ENCODE measurements around the gene EXT2. TPM values are rescaled to one million over a fixed set of nuclear protein-coding genes. Genes with fewer than 3 reads are reported as not detected.

The EXT2 gene
- total and polyA plus RNA-seq, 10 of the 15 experiments (the other 5 are each of a cell fraction or from before 2014, with no cell fraction given) = 3.8 to 31.4 (median 17.9) TPM

GRCh38 chr11:44172966-44173365, 77.5 kb downstream of the EXT2 start:
- H3K36me3 ChIP-seq (ENCODE audit: control insufficient read depth in 2 of 2, insufficient read depth in 2 of 2, low read length in 1 of 2) = no peaks in the 10 kb centered on the region; a peak in 1 of 4 replicates
- WGBS (ENCODE audit: insufficient coverage, insufficient replicate concordance, low lambda C conversion rate, missing lambda C conversion rate) = 100% methylated on average over 3 of the region's 3 CpGs
- DNase-seq (ENCODE audit: low read depth, low spot score) (no peak), ATAC-seq (no peak), FAIRE-seq (no peak)
- ChIA-PET CTCF (no interaction called here), SMC1A (ENCODE audit: uncharacterized antibody, unreplicated experiment) (no interaction called here), RAD21 (ENCODE audit: unreplicated experiment) (no interaction called here), POLR2A (no interaction called here)
- H3K4me3 ChIP-seq = no peak overlapping the region
- in situ Hi-C loops (cut with MboI) (no loop called here), intact Hi-C loops (cut with micrococcal nuclease; ENCODE audit: unreplicated experiment) (no loop called here)
- no peaks in the 10 kb centered on the region for H3K79me2 ChIP-seq (ENCODE audit: control insufficient read depth, insufficient read depth, low read length)
- H3K27ac ChIP-seq (ENCODE audit: control insufficient read depth, insufficient read depth) = no peak overlapping the region
- no TSS peak for BruUV-seq (replicated peaks)
- H2AFZ ChIP-seq (ENCODE audit: control insufficient read depth, low read depth, low read length) = no peak overlapping the region
- no peaks in the 10 kb centered on the region for H3K9me3 ChIP-seq (replicated peaks; ENCODE audit: control insufficient read depth, insufficient read depth, low read length)
- no peak for TF ChIP-seq ATF3 (IDR thresholded peaks at IDR 0.05; ENCODE audit: borderline replicate concordance, extremely low read depth, low read depth, low read length)
- TF ChIP-seq BRCA1 (IDR thresholded peaks at IDR 0.05; ENCODE audit: low read depth, low read length) = no peak
- no peaks in the 10 kb centered on the region for H3K4me1 ChIP-seq (ENCODE audit: control insufficient read depth, insufficient read depth, low read length)
- no peaks in the 10 kb centered on the region for H3K27me3 ChIP-seq (replicated peaks in 1 of 2; ENCODE audit: control insufficient read depth in 2 of 2, insufficient read depth in 2 of 2, low read length in 1 of 2)
- H3K4me2 ChIP-seq (ENCODE audit: control insufficient read depth, insufficient read depth) = no peak overlapping the region
- no peaks in the 10 kb centered on the region for H4K20me1 ChIP-seq (ENCODE audit: control insufficient read depth, insufficient read depth)
- H3K9ac ChIP-seq (ENCODE audit: control insufficient read depth, insufficient read depth, low read length) = no peak overlapping the region

GRCh38 chr11:44174842-44175241, 79.4 kb downstream of the EXT2 start:
- 100% methylated on average over 1 of the region's 1 CpG for whole genome bisulfite sequencing (ENCODE audit: insufficient coverage, insufficient replicate concordance, low lambda C conversion rate, missing lambda C conversion rate)
- ChIA-PET CTCF (no interaction called here), POLR2A (no interaction called here), SMC1A (ENCODE audit: uncharacterized antibody, unreplicated experiment) (no interaction called here), RAD21 (ENCODE audit: unreplicated experiment) (no interaction called here)
- no TSS peak for BruUV-seq (replicated peaks)
- no peak for ATAC-seq
- no peak overlapping the region for H3K27ac ChIP-seq (ENCODE audit: control insufficient read depth, insufficient read depth)
- no peak overlapping the region for H3K9ac ChIP-seq (ENCODE audit: control insufficient read depth, insufficient read depth, low read length)
- intact Hi-C loops (cut with micrococcal nuclease; ENCODE audit: unreplicated experiment) = no loop called here
- no peaks in the 10 kb centered on the region for H3K27me3 ChIP-seq (replicated peaks in 1 of 2; ENCODE audit: control insufficient read depth in 2 of 2, insufficient read depth in 2 of 2, low read length in 1 of 2)
- no peaks in the 10 kb centered on the region; a peak in 1 of 4 replicates for H3K36me3 ChIP-seq (ENCODE audit: control insufficient read depth in 2 of 2, insufficient read depth in 2 of 2, low read length in 1 of 2)
- H3K4me3 ChIP-seq = no peak overlapping the region
- no peaks in the 10 kb centered on the region for H3K4me1 ChIP-seq (ENCODE audit: control insufficient read depth, insufficient read depth, low read length)
- in situ Hi-C loops (cut with MboI) = no loop called here
- no peak overlapping the region for H2AFZ ChIP-seq (ENCODE audit: control insufficient read depth, low read depth, low read length)
- H3K9me3 ChIP-seq (replicated peaks; ENCODE audit: control insufficient read depth, insufficient read depth, low read length) = no peaks in the 10 kb centered on the region
- DNase-seq (ENCODE audit: low read depth, low spot score) = no peak
- no peak overlapping the region for H3K4me2 ChIP-seq (ENCODE audit: control insufficient read depth, insufficient read depth)
- FAIRE-seq = no peak
- no peaks in the 10 kb centered on the region for H4K20me1 ChIP-seq (ENCODE audit: control insufficient read depth, insufficient read depth)
- H3K79me2 ChIP-seq (ENCODE audit: control insufficient read depth, insufficient read depth, low read length) = no peaks in the 10 kb centered on the region
- TF ChIP-seq IRF3 (IDR thresholded peaks at IDR 0.05) (no peak), HDAC6 (IDR thresholded peaks at IDR 0.05; ENCODE audit: unreplicated experiment) (no peak), BHLHE40 (IDR thresholded peaks at IDR 0.05; ENCODE audit: borderline replicate concordance in 1 of 2, low read depth in 2 of 2, low read length in 1 of 2) (no peak), ELK1 (IDR thresholded peaks at IDR 0.05; ENCODE audit: low read depth, low read length) (no peak), E4F1 (IDR thresholded peaks at IDR 0.05; ENCODE audit: borderline replicate concordance, partially characterized antibody) (no peak), SREBF1 (IDR thresholded peaks at IDR 0.05; ENCODE audit: low read length) (no peak), SIN3A (IDR thresholded peaks at IDR 0.05; ENCODE audit: low read depth, low read length) (no peak), NFXL1 (IDR thresholded peaks at IDR 0.05; ENCODE audit: borderline replicate concordance) (no peak), BACH1 (IDR thresholded peaks at IDR 0.05; ENCODE audit: borderline replicate concordance) (no peak), MEF2A (IDR thresholded peaks at IDR 0.05; ENCODE audit: insufficient read depth, low read depth, low read length) (no peak)

Data from GM12878 (cell line).